Upper lobe of right lung (tissue), 1 donor: ENCODE measurements around the gene ZFP28. TPM values are rescaled to one million over a fixed set of nuclear protein-coding genes. Genes with fewer than 3 reads are reported as not detected.

Source experiments
- ATAC-seq: fragments of 200-7000 bp; cut with Tn5 transposase; one replicate; pipeline ENCODE4 v1.9.1; 2020; ENCODE audit warnings: mild to moderate bottlenecking, moderate library complexity
- DNase-seq: peaks from one replicate; pipeline ENCODE4 v3.0.0-alpha.2; 2020
- H3K27ac ChIP-seq: fragments of 200-600 bp; one replicate; pipeline ENCODE4 v1.8.0; 2022
- H3K27me3 ChIP-seq: fragments of 200-600 bp; one replicate; pipeline ENCODE4 v1.8.0; 2022; ENCODE audit warnings: mild to moderate bottlenecking
- H3K36me3 ChIP-seq: fragments of 200-600 bp; one replicate; pipeline ENCODE4 v1.8.0; 2022
- H3K4me1 ChIP-seq: fragments of 200-600 bp; one replicate; pipeline ENCODE4 v1.8.0; 2022
- H3K4me3 ChIP-seq: fragments of 200-600 bp; one replicate; pipeline ENCODE4 v1.8.0; 2022; ENCODE audit warnings: mild to moderate bottlenecking
- H3K9me3 ChIP-seq: fragments of 200-600 bp; one replicate; pipeline ENCODE4 v1.8.0; 2022
- CTCF ChIP-seq: fragments of 200-600 bp; IDR thresholded peaks from one replicate; pipeline ENCODE4 v1.8.0; 2022; ENCODE audit warnings: antibody characterized with exemption
- intact Hi-C: fragments of 100-400 bp; cut with DNase I; formaldehyde crosslinking; loops from one replicate; pipeline ENCODE4 v1.11.0; 2022
- total RNA-seq: library from RNA; stranded (reverse); fragmentation: NEBNext Ultra II Directional; extraction: Animal tissue kit (Norgen Biotek cat#: 25700); gene quantifications from one replicate; pipeline ENCODE4 v1.2.1, GENCODE V29; 2021
- donor health status: DM: no; HTN: yes; CAD: no; lungs with severe emphysema.

ZFP28 gene
- total RNA-seq, 1 donor from 2014 or later: 7.1 TPM

DNA sequence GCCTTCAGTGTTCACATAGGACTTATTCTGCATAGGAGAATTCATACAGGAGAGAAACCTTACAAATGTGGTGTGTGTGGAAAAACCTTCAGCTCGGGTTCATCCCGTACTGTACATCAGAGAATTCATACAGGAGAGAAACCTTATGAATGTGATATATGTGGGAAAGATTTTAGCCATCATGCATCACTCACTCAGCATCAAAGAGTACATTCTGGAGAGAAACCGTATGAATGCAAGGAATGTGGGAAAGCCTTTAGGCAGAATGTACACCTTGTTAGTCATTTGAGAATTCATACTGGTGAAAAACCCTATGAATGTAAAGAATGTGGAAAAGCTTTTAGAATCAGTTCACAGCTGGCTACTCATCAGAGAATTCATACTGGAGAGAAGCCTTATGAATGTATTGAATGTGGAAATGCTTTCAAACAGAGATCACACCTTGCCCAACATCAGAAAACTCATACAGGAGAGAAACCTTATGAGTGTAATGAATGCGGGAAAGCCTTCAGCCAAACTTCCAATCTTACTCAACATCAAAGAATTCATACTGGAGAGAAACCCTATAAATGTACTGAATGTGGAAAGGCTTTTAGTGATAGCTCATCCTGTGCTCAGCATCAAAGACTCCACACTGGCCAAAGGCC lies 13.4 kb upstream of the ZFP28 start:
- no peak for TF ChIP-seq CTCF
- H3K27ac ChIP-seq: no peak overlapping the region
- no peak overlapping the region for H3K4me3 ChIP-seq
- H3K4me1 ChIP-seq: no peaks in the 10 kb centered on the region
- ATAC-seq (no peak), DNase-seq (no peak)
- peaks cover 95% of the 10 kb centered on the region for H3K9me3 ChIP-seq
- no peaks in the 10 kb centered on the region for H3K27me3 ChIP-seq
- intact Hi-C loops: no loop called here
- H3K36me3 ChIP-seq: no peaks in the 10 kb centered on the region

DNA sequence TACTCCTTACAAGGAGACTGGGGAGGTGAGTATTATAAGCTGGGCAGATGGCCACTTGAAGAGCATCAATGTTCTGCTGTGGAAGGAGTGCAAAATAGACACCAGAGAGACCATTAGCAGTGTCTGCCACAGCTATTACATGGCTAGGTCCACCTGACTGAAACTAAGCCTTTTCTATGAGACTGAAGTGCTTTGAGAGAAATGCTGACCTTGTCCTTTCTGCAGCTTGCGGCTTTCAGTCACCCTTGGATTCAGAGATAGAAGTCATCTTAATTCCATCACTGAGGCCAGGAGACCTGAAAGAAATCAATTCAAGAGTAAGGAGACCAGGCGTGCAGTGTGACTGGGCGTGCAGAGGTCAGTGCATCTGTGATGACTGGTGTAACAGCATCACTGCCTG lies 1.3 kb upstream of the ZFP28 start:
- DNase-seq: no peak
- Histone ChIP-seq H3K36me3 (no peaks in the 10 kb centered on the region), H3K27me3 (no peaks in the 10 kb centered on the region), H3K4me1 (peaks cover 5% of the 10 kb centered on the region), H3K27ac (no peak overlapping the region), H3K4me3 (peak overlapping the region; percentile 81), H3K9me3 (peaks cover 37% of the 10 kb centered on the region)
- intact Hi-C loops: no loop called here
- TF ChIP-seq CTCF: no peak
- no peak for ATAC-seq

DNA sequence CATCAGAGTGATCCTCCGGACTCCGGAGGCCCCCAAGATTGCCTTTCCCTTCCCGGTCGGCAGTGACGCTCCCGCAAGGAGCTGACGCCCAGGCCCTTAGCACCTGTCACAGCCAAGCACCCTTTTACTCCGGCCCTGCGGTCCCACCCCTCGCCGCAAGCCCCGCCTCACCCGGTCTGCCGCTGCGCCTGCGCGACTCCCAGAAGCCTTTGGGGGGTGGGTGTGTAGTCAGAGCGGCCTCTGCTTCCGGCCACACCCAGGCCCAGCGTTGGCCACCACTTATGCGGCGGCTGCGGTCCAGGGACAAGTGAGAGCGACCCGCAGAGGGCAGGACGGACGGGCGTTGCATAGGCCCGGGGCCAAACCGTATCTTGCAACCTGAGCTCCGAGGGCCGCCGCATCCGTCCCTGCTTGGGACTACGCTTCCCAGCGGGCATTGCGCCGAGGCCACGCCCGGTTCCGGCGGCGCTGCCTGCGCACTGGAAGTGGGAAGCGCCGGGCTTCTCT lies 441 bp upstream of the ZFP28 start:
- ATAC-seq: peak; percentile 97

DNA sequence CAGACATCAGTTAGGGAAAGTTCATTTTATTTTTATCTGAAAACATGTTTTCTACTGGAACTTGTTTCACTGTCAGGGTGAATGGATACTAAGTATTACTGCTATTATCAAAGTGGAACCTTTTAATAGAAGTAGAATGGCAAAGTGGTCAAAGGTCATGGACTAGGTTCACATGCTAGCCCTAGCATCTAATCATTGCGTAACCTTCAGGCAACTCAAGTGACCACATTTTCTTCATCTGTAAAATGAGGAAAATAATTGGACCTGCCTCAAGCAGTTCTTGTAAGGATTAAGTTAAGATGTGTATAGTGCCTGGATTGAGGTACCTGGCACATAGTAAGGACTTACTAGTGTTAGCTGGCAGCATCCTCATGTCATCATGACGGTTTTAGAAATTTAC lies 5.0 kb downstream of the ZFP28 start:
- H3K27ac ChIP-seq: no peak overlapping the region
- peaks cover 60% of the 10 kb centered on the region for H3K9me3 ChIP-seq
- no peaks in the 10 kb centered on the region for H3K27me3 ChIP-seq
- no peak for ATAC-seq
- H3K36me3 ChIP-seq: peaks cover 16% of the 10 kb centered on the region
- H3K4me1 ChIP-seq: peaks cover 5% of the 10 kb centered on the region
- DNase-seq: no peak
- TF ChIP-seq CTCF: no peak
- no peak overlapping the region for H3K4me3 ChIP-seq
- intact Hi-C loops: no loop called here

More for the DNA sequence above, 441 bp upstream of the ZFP28 start:
- Histone ChIP-seq H3K27me3 (no peaks in the 10 kb centered on the region), H3K9me3 (peaks cover 34% of the 10 kb centered on the region), H3K4me1 (peaks cover 5% of the 10 kb centered on the region), H3K36me3 (peaks cover 5% of the 10 kb centered on the region), H3K4me3 (peak overlapping the region; percentile 81), H3K27ac (peak overlapping the region; percentile 95)
- intact Hi-C loops: no loop called here
- TF ChIP-seq CTCF: no peak
- peak; percentile 96 for DNase-seq

GRCh38 chr19:56547535-56547934 lies 8.8 kb downstream of the ZFP28 start:
- H3K36me3 ChIP-seq: peaks cover 42% of the 10 kb centered on the region
- no peak for ATAC-seq
- DNase-seq: no peak
- H3K27ac ChIP-seq: no peak overlapping the region
- H3K4me3 ChIP-seq: no peak overlapping the region
- H3K27me3 ChIP-seq: no peaks in the 10 kb centered on the region
- no peak for TF ChIP-seq CTCF
- H3K4me1 ChIP-seq: no peaks in the 10 kb centered on the region
- intact Hi-C loops: no loop called here
- peaks cover 82% of the 10 kb centered on the region for H3K9me3 ChIP-seq
